ENCODE results near the gene CDCA7. TPM values are rescaled to one million over a fixed set of nuclear protein-coding genes. Genes with fewer than 3 reads are reported as not detected.
"Not testable (repeated sequence)": the region's sequence is repeated elsewhere in the genome, so short reads cannot be mapped to it uniquely, and the experiment has no call there.

Gene CDCA7
- polyA plus RNA-seq, 4 donors: 4.7 to 94.7 (median 28.4) TPM

GRCh38 chr2:173412628-173413027 lies 58.0 kb downstream of the CDCA7 start:
- 28 to 34% (median 30%) methylated on average over 1 of the region's 1 CpG for WGBS, 3 donors
- DNase-seq: no peak

DNA sequence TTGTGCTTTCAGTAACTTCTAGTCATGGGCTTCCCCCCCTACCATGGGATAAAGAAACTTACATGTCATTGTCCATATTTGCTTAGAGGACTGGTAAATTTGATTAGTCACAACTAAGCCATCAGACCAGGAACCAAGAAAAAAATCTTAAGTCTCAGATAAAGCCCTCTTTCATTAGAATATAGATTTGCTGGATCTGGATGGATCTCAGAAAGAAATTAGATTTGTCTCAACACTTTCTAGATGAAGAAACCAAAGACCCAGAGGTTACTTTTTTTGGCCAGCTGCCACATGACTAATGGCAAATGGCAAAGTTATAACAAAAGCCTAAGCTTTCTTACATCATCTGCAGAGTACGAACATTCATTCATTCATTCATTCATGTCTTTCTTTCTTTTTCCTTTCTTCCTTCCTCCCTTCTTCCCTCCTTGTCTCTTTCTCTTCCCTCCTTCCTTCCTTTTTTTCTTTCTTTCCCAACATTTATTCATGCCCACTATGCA lies 60.2 kb downstream of the CDCA7 start:
- H3K4me3 ChIP-seq (ENCODE audit: low read depth in 1 of 3, low read length in 3 of 3): no peak overlapping the region
- no peaks in the 10 kb centered on the region for H3K9me3 ChIP-seq (ENCODE audit: control insufficient read depth in 2 of 2, insufficient read depth in 1 of 2, low read depth in 1 of 2, low read length in 1 of 2)
- WGBS, 3 donors: 56 to 71% (median 67%) methylated on average over 1 of the region's 1 CpG
- H3K27ac ChIP-seq (ENCODE audit: low read depth in 1 of 3, low read length in 2 of 3): no peak overlapping the region
- peaks cover 0 to 2% (median 0%) of the 10 kb centered on the region in 3 donors for H3K4me1 ChIP-seq (ENCODE audit: control insufficient read depth in 3 of 3, insufficient read depth in 2 of 3, low read depth in 1 of 3, low read length in 2 of 3)
- FAIRE-seq (no peak), DNase-seq (no peak)
- no peaks in the 10 kb centered on the region for H3K27me3 ChIP-seq (ENCODE audit: control insufficient read depth in 3 of 3, insufficient read depth in 3 of 3, low read length in 3 of 3)
- no peaks in the 10 kb centered on the region for H3K36me3 ChIP-seq (ENCODE audit: control insufficient read depth in 3 of 3, insufficient read depth in 2 of 3, low read depth in 1 of 3, low read length in 3 of 3)

More at GRCh38 chr2:173412628-173413027, 58.0 kb downstream of the CDCA7 start:
- H3K27ac ChIP-seq (ENCODE audit: low read depth in 1 of 3, low read length in 2 of 3): no peak overlapping the region
- H3K9me3 ChIP-seq (ENCODE audit: control insufficient read depth in 2 of 2, insufficient read depth in 1 of 2, low read depth in 1 of 2, low read length in 1 of 2): no peaks in the 10 kb centered on the region
- peaks cover 0 to 2% (median 0%) of the 10 kb centered on the region in 3 donors for H3K4me1 ChIP-seq (ENCODE audit: control insufficient read depth in 3 of 3, insufficient read depth in 2 of 3, low read depth in 1 of 3, low read length in 2 of 3)
- FAIRE-seq: no peak
- no peaks in the 10 kb centered on the region for H3K36me3 ChIP-seq (ENCODE audit: control insufficient read depth in 3 of 3, insufficient read depth in 2 of 3, low read depth in 1 of 3, low read length in 3 of 3)
- H3K27me3 ChIP-seq (ENCODE audit: control insufficient read depth in 3 of 3, insufficient read depth in 3 of 3, low read length in 3 of 3): no peaks in the 10 kb centered on the region
- no peak overlapping the region for H3K4me3 ChIP-seq (ENCODE audit: low read depth in 1 of 3, low read length in 3 of 3)

GRCh38 chr2:173415431-173416381 lies 61.0 kb downstream of the CDCA7 start:
- H3K27ac ChIP-seq (ENCODE audit: low read depth in 1 of 3, low read length in 2 of 3): no peak overlapping the region
- no peaks in the 10 kb centered on the region for H3K9me3 ChIP-seq (ENCODE audit: control insufficient read depth in 2 of 2, insufficient read depth in 1 of 2, low read depth in 1 of 2, low read length in 1 of 2)
- FAIRE-seq: no peak
- H3K4me1 ChIP-seq (ENCODE audit: control insufficient read depth in 3 of 3, insufficient read depth in 2 of 3, low read depth in 1 of 3, low read length in 2 of 3): peaks cover 0 to 2% (median 0%) of the 10 kb centered on the region in 3 donors
- DNase-seq: no peak
- no peak overlapping the region for H3K4me3 ChIP-seq (ENCODE audit: low read depth in 1 of 3, low read length in 3 of 3)
- H3K27me3 ChIP-seq (ENCODE audit: control insufficient read depth in 3 of 3, insufficient read depth in 3 of 3, low read length in 3 of 3): no peaks in the 10 kb centered on the region
- no peaks in the 10 kb centered on the region for H3K36me3 ChIP-seq (ENCODE audit: control insufficient read depth in 3 of 3, insufficient read depth in 2 of 3, low read depth in 1 of 3, low read length in 3 of 3)
- 75 to 89% (median 84%) methylated on average over 31 of the region's 31 CpGs for WGBS, 3 donors

DNA sequence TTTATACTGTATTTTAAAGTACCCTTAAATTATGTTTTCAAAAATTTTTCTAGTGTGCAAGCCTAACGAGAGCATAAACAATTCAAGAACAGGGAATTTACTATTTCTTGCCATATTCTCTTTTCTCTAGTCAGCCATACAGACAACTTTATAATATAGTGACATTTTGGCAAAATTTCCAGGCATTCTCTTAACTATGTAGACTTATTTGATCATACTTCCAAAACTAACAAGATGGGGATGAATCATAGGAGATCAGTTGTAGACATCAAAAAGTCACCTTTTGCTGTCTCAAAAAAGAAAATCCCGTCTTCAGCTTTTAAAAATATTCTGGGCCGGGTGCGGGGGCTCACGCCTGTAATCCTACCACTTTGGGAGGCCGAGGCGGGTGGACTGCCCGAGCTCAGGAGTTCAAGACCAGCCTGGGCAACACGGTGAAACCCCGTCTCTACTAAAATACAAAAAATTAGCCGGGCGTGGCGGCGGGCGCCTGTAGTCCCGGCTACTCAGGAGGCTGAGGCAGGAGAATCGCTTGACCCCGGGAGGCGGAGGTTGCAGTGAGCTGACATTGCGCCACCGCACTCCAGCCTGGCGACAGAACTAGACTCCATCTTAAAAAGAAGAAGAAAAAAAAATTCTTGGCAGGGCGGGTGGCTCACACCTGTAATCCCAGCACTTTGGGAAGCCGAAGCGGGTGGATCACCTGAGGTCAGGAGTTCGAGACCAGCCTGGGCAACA lies 61.9 kb downstream of the CDCA7 start:
- H3K4me1 ChIP-seq (ENCODE audit: control insufficient read depth in 3 of 3, insufficient read depth in 2 of 3, low read depth in 1 of 3, low read length in 2 of 3); FAIRE-seq; DNase-seq; H3K4me3 ChIP-seq (ENCODE audit: low read depth in 1 of 3, low read length in 3 of 3); H3K9me3 ChIP-seq (ENCODE audit: control insufficient read depth in 2 of 2, insufficient read depth in 1 of 2, low read depth in 1 of 2, low read length in 1 of 2); H3K27ac ChIP-seq (ENCODE audit: low read depth in 1 of 3, low read length in 2 of 3); H3K27me3 ChIP-seq (ENCODE audit: control insufficient read depth in 3 of 3, insufficient read depth in 3 of 3, low read length in 3 of 3); H3K36me3 ChIP-seq (ENCODE audit: control insufficient read depth in 3 of 3, insufficient read depth in 2 of 3, low read depth in 1 of 3, low read length in 3 of 3): not testable (repeated sequence)
- WGBS, 3 donors: 93 to 95% (median 94%) methylated on average over 26 of the region's 26 CpGs

DNA sequence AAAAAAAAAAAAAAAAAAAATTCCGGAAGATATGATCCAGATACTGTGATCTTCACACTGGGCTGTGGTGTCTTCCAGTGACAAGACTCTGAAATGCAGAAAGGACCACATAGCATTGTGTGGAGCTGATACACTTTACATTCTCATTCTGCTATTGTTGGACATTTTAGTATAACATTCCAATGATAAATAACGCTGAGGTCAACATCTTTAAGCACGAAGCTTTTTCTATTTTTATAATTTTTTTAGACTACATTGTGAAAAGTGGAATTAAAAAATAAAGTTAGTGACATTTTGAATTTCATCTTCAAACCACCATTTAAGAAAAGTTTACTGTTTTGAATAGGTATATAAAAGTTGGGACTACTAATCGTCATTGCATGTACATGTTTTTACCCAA lies 62.7 kb downstream of the CDCA7 start:
- peaks cover 0 to 3% (median 0%) of the 10 kb centered on the region in 3 donors for H3K27me3 ChIP-seq (ENCODE audit: control insufficient read depth in 3 of 3, insufficient read depth in 3 of 3, low read length in 3 of 3)
- no peaks in the 10 kb centered on the region for H3K36me3 ChIP-seq (ENCODE audit: control insufficient read depth in 3 of 3, insufficient read depth in 2 of 3, low read depth in 1 of 3, low read length in 3 of 3)
- FAIRE-seq (no peak), DNase-seq (no peak)
- WGBS, 3 donors: 88 to 91% (median 89%) methylated on average over 4 of the region's 4 CpGs
- no peak overlapping the region for H3K27ac ChIP-seq (ENCODE audit: low read depth in 1 of 3, low read length in 2 of 3)
- H3K4me1 ChIP-seq (ENCODE audit: control insufficient read depth in 3 of 3, insufficient read depth in 2 of 3, low read depth in 1 of 3, low read length in 2 of 3): peaks cover 0 to 2% (median 0%) of the 10 kb centered on the region in 3 donors
- H3K9me3 ChIP-seq (ENCODE audit: control insufficient read depth in 2 of 2, insufficient read depth in 1 of 2, low read depth in 1 of 2, low read length in 1 of 2): no peaks in the 10 kb centered on the region
- no peak overlapping the region for H3K4me3 ChIP-seq (ENCODE audit: low read depth in 1 of 3, low read length in 3 of 3)

- H3K4me1 ChIP-seq (ENCODE audit: control insufficient read depth in 3 of 3, insufficient read depth in 2 of 3, low read depth in 1 of 3, low read length in 2 of 3): peaks cover 0 to 2% (median 0%) of the 10 kb centered on the region in 3 donors
- H3K27ac ChIP-seq (ENCODE audit: low read depth in 1 of 3, low read length in 2 of 3): no peak overlapping the region
- H3K9me3 ChIP-seq (ENCODE audit: control insufficient read depth in 2 of 2, insufficient read depth in 1 of 2, low read depth in 1 of 2, low read length in 1 of 2): no peaks in the 10 kb centered on the region
- FAIRE-seq: no peak
- no peak overlapping the region for H3K4me3 ChIP-seq (ENCODE audit: low read depth in 1 of 3, low read length in 3 of 3)
- no peaks in the 10 kb centered on the region for H3K36me3 ChIP-seq (ENCODE audit: control insufficient read depth in 3 of 3, insufficient read depth in 2 of 3, low read depth in 1 of 3, low read length in 3 of 3)
- DNase-seq: no peak
- peaks cover 0 to 3% (median 0%) of the 10 kb centered on the region in 3 donors for H3K27me3 ChIP-seq (ENCODE audit: control insufficient read depth in 3 of 3, insufficient read depth in 3 of 3, low read length in 3 of 3)
Measured at GRCh38 chr2:173417802-173418201, 63.1 kb downstream of the CDCA7 start.

All from small intestine (tissue), 7 donors.